A549 treated with Hydrocortisone at 1 μM for 4 hours (cell line): ENCODE measurements around the gene MYL7. TPM values are rescaled to one million over a fixed set of nuclear protein-coding genes. Genes with fewer than 3 reads are reported as not detected.

Source experiments
- total RNA-seq: library from RNA; stranded (reverse); fragments of 200-300 nt; extraction: Qiagen RNA extraction; gene quantifications from 5 replicates; pipeline ENCODE4 v1.2.3, GENCODE V29; 2022

Gene MYL7, protein sequence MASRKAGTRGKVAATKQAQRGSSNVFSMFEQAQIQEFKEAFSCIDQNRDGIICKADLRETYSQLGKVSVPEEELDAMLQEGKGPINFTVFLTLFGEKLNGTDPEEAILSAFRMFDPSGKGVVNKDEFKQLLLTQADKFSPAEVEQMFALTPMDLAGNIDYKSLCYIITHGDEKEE
- total RNA-seq: not detected in 5 replicates

DNA sequence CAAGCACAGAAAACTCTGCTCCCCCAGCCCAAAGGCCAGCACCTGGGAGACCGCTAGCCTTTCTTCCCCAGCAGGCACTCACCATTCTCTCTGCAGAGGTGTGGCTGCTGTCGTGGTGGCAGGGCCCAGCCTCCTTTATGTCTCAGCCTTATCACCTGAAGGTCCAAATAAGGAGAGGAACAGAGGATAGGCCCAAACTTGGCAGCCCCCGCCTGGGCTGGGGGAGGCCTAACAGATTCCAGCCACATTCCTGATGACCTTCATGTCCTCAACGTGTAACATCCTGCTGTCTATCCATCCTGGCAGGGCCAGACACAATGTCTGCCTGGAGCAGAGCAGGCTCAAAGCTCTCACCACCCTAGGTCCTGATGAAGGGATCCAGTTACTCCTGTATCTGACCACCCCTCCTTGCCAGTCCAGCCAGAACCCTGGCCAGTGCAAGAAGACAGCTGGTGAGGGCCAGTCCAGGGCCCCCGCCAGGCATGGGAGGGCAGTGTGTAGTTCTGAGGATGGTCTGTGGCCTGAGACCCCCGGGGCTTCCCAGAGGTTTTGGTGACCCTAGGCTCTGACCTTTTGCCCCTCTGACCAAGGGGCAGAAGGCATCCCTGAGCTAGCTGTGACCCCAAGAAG lies at the start of gene MYL7:
Gene MYL7 (minus strand): TSS at position 112 of the 630 bp plus-strand sequence. CDS start 27 bp downstream, at position 85.

DNA sequence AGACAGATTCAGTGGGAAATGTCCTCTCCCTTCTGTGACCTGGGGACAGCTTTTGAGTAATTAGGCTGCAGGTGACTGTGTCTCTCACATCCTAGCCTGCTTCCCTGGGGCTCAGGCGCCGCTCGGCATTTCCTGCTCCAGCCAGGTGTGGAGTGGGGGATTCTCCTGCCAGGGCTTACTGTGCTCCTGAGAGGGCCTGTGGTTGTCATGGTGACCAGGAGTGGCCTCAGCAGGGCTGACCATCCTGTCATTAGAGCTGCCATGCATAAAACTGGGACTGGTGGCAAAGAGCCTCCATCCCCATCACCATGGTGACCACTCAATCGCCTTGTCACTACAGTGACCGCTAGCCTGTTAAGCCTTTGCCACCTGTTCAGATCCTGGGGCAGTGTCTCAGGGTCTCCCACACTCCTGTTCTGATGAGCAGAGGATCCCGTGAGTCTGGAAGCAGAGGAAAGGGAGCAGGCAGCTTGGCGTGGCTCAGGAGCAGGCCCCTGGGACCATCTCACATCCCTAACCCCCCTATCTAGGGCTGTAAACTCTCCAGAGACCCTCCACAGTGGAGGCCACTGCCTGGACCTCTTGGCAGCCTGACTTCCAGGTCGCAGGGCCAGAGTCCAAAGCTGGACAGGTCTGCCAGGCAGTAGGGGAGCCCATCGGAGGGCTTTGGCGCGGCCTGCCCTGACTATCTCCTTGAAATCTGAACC lies 48.3 kb upstream of the MYL7 start, which contains the start of gene GCK:
Gene GCK (minus strand): TSS at position 154 of the 707 bp plus-strand sequence. CDS start 486 bp downstream, outside the sequence.

DNA sequence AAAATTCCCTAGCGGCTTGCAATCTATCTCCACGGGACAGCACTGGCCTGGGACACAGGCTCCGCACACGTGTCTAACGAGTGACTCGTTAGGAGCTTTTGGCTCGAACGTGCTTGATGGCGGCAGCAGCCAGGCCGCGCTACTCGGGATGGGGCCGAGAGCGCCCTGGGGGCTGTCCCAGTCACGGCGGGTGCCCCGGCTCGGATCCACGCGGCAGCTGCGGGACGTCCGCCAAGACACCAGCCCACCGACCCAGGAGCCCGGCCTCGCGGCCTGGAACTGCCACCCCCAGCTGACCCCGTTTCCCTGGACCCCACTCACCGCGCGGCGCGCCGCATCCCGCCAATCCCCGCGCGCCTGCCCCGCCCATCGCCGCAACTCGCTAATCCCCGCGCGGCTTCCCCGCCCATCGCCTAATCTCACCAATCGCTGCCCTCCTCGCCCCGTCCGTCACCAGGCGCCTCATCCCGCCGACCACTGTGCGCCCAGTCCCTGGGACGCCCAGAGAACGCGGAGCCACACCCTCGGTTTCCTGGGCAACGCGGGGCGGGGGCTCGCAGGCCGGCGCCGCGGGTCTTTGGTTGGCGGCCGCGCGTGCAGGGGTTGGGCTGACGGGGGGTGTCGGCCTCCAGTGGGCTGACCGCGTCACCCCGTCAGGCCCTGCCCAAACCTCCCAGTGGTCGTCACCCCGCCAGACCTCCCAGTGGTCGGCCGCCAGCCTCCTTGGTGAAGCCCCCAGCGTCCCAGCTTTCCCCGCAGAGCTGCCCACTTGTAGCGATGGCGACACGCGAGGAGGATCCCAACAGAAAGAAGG lies 17.7 kb downstream of the MYL7 start, which contains the start of gene POLD2:
Gene POLD2 (minus strand): TSS at position 359 of the 814 bp plus-strand sequence. CDS start 1,495 bp downstream, outside the sequence.

DNA sequence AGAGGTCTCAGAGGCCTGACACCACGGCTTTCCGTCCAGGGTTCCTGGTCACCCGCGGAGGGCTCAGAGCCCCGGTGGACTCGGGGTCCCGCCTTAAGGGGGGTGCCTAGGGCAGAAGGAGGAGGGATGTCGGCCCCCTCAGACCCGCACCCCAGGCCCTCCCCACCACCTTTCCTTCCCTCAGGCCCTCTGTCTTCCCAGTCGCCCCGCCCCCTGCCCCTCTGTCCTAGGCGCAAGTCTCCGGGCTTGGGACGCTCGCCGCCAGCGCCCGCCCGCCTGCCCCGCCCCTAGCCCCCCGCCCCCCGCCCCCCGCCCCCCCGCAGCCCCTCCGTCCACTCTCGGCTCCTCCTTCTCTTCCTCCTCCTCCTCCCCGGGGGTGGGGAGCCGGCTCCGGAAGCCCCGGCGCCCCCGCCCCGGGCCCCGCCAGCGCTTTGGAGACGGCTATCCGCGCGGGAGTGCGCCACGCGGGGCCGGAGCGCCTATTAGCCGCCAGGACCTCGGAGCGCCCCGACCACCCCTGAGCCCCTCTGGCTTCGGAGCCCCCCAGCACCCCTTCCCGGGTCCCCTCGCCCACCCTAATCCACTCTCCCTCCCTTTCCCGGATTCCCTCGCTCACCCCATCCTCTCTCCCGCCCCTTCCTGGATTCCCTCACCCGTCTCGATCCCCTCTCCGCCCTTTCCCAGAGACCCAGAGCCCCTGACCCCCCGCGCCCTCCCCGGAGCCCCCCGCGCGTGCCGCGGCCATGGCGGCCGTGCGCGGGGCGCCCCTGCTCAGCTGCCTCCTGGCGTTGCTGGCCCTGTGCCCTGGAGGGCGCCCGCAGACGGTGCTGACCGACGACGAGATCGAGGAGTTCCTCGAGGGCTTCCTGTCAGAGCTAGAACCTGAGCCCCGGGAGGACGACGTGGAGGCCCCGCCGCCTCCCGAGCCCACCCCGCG lies 36.9 kb downstream of the MYL7 start, which contains the start of gene AEBP1:
Gene AEBP1 (plus strand): TSS at position 423 of the 937 bp plus-strand sequence. CDS start 321 bp downstream, at position 744.

Other genes starting within 250 kb of the MYL7 start
- 26.7 to 32.4 TPM (median 28.1 TPM) in 5 replicates for gene URGCP, start 234.7 kb downstream of the MYL7 start, total RNA-seq
- gene UBE2D4, start 214.9 kb downstream of the MYL7 start, total RNA-seq: 7.0 to 11.0 TPM (median 9.7 TPM) in 5 replicates
- not detected in 5 replicates for gene SPDYE1, start 143.4 kb downstream of the MYL7 start, total RNA-seq
- gene DBNL, start 96.6 kb downstream of the MYL7 start, total RNA-seq: 68.0 to 72.5 TPM (median 70.2 TPM) in 5 replicates
- gene PGAM2, start 75.8 kb downstream of the MYL7 start, total RNA-seq: not detected in 5 replicates
- gene POLM, start 58.8 kb downstream of the MYL7 start, total RNA-seq: 5.3 to 7.4 TPM (median 5.9 TPM) in 5 replicates
- gene AEBP1, start 37.0 kb downstream of the MYL7 start, total RNA-seq: 0.02 to 0.13 TPM (median 0.07 TPM) in 4 of 5 replicates, not detected in the other
- 146 to 165 TPM (median 161 TPM) in 5 replicates for gene POLD2, start 17.8 kb downstream of the MYL7 start, total RNA-seq
- not detected in 5 replicates for gene GCK, start 48.1 kb upstream of the MYL7 start, total RNA-seq
- gene YKT6, start 59.6 kb upstream of the MYL7 start, total RNA-seq: 115 to 131 TPM (median 116 TPM) in 5 replicates
- gene CAMK2B, start 184.3 kb upstream of the MYL7 start, total RNA-seq: 0.12 to 0.32 TPM (median 0.28 TPM) in 5 replicates